LNCAP (cell line): ENCODE data around the gene TREM2.

Experiments used
- CTCF ChIP-seq: fragments of 450-650 bp; IDR thresholded peaks from 2 replicates; pipeline ENCODE4 v1.5.1; 2017; ENCODE audit warnings: mild to moderate bottlenecking

Gene TREM2

DNA sequence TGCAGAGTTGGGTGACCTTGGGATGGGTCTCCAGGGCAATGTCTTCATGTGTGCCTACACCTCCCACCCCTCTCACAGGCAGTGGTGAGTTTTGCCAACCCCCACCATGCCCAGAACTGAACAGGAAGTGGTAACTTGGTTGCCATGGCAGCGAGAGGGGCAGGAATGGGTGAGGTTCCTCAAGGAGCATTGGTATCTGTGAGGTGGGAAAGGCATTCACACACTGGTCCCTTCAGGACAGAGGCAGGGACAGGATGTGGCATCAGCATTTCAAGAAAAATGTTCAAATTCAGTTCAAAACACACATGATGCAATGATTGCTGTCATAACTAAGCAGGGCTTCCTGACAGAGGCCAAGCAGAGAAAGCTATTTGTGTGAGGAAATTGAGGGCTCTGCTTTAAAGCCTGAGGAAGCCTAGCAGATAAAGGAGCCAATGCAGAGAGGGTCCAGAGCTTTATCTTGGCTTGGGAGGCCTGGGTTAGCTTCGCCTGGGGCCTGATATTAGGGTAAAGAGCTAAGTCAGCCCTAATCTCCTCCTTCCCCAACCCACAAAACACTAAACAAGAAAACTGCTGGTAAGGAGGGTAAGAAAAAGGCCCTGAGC is 37.5 kb upstream of the TREM2 start:
- no peak for TF ChIP-seq CTCF

GRCh38 chr6:41199552-41200246 is 36.8 kb upstream of the TREM2 start:
- no peak for TF ChIP-seq CTCF

- no peak for TF ChIP-seq CTCF
Measured at GRCh38 chr6:41197234-41197633, 34.3 kb upstream of the TREM2 start.

DNA sequence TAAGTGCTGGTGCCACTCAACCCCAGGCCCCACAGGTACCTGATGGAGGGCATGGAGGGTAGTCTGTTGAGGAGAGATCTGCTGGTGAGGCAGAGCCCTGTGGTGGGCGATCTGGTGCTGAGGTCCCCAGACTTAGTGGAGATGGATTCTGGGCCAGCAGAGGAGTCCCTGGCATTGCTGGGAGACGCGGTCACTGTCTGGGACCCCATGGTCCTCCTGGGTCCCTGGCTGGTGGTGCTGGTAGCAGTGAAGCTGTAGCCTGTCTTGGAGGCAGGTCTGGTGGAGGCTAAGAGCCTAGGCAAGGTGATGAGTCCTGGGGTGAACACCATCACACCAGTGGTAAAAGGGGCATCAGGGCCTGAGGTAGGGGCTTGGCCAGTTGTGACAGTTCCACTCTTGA is 31.5 kb upstream of the TREM2 start:
- TF ChIP-seq CTCF, result no peak

- TF ChIP-seq CTCF, result no peak
Measured at GRCh38 chr6:41193884-41194283, 31.0 kb upstream of the TREM2 start.

GRCh38 chr6:41193171-41193734 is 30.3 kb upstream of the TREM2 start:
- no peak for TF ChIP-seq CTCF

- TF ChIP-seq CTCF, result peak; percentile 56
Measured at GRCh38 chr6:41191569-41191968, 28.7 kb upstream of the TREM2 start.
